HCT116 (cell line): ENCODE measurements around the gene MRPL39. TPM values are rescaled to one million over a fixed set of nuclear protein-coding genes. Genes with fewer than 3 reads are reported as not detected.

Experiments
- ATAC-seq: fragments of 200-7000 bp; cut with Tn5 transposase; 2 replicates; pipeline ENCODE4 v1.9.1; 2020; ENCODE audit warnings: mild to moderate bottlenecking, moderate library complexity
- BruUV-seq: library from RNA; stranded (reverse); fragments of 400-500 nt; replicated peaks from 2 replicates; lab custom pipeline; 2021; lab: Mats Ljungman, UMichigan
- CTCF ChIA-PET: fragments of 300-600 bp; sonication (Branson Sonifier 250); formaldehyde crosslinking; loops from one replicate; lab custom pipeline; 2021; ENCODE audit warnings: antibody characterized with exemption; lab: Charles Lee
- POLR2A ChIA-PET: fragments of 300-600, 350-600 bp; sonication (Branson Sonifier 250); formaldehyde crosslinking; loops from one replicate; lab custom pipeline; 2021; ENCODE audit warnings: antibody characterized with exemption; lab: Charles Lee
- RAD21 ChIA-PET, 2 experiments: fragments of 300-600 bp; sonication (Branson Sonifier 250); formaldehyde crosslinking; loops; one replicate each; lab custom pipeline; 2023; ENCODE audit warnings: low total read pairs in 2 of 2; ENCODE audit not compliant: uncharacterized antibody in 2 of 2, unreplicated experiment in 2 of 2, low non-redundant PET in 1 of 2; lab: Charles Lee
- DNase-seq: peaks from one replicate; pipeline ENCODE4 v3.0.0-alpha.2; 2010; ENCODE audit warnings: low read depth, low spot score
- H2AFZ ChIP-seq: fragments of 200-600 bp; shearing (Covaris generic), sonication (generic); 2 replicates; pipeline ENCODE4 v1.6.1; 2017; ENCODE audit warnings: low read depth, mixed run types, mixed read lengths, antibody characterized with exemption, low read length; ENCODE audit not compliant: poor library complexity, severe bottlenecking
- H3K27ac ChIP-seq: 2 replicates; pipeline ENCODE4 v1.5.1; 2012; ENCODE audit warnings: low read depth, low read length
- H3K27me3 ChIP-seq: fragments of 200-600 bp; sonication (generic); 2 replicates; pipeline ENCODE4 v1.6.1; 2016; ENCODE audit warnings: mixed run types, low read length, mixed read lengths; ENCODE audit not compliant: insufficient read depth
- H3K36me3 ChIP-seq, 2 experiments: fragments of 200-500 bp in 1 of 2; fragments of 200-600 bp in 1 of 2; sonication (Bioruptor generic) in 1 of 2; sonication (generic) in 1 of 2; 2 replicates each; pipeline versions ENCODE4 v1.5.1 to v1.6.1; 2014 to 2016; ENCODE audit warnings: low read length in 2 of 2, inconsistent platforms in 1 of 2, mixed read lengths in 1 of 2, mixed run types in 1 of 2; ENCODE audit not compliant: insufficient read depth in 2 of 2, control insufficient read depth in 1 of 2
- H3K4me1 ChIP-seq, 2 experiments: fragments of 200-600 bp in 1 of 2; sonication (generic) in 1 of 2; 2 replicates each; pipeline versions ENCODE4 v1.5.1 to v1.6.1; 2012 to 2017; ENCODE audit warnings: low read length in 2 of 2, inconsistent platforms in 1 of 2, mild to moderate bottlenecking in 1 of 2, mixed read lengths in 1 of 2, mixed run types in 1 of 2, moderate library complexity in 1 of 2; ENCODE audit not compliant: insufficient read depth in 2 of 2, control insufficient read depth in 1 of 2
- H3K4me2 ChIP-seq: fragments of 200-600 bp; sonication (generic); 2 replicates; pipeline ENCODE4 v1.6.1; 2017; ENCODE audit warnings: mixed run types, low read length, mixed read lengths
- H3K4me3 ChIP-seq, 2 experiments: fragments of 200-600 bp in 1 of 2; sonication (generic) in 1 of 2; replicated peaks in 1 of 2; 2 replicates each; pipeline ENCODE4 v1.5.1; 2011 to 2016; ENCODE audit warnings: low read length in 2 of 2, control low read depth in 1 of 2, low read depth in 1 of 2, mild to moderate bottlenecking in 1 of 2, mixed read lengths in 1 of 2, mixed run types in 1 of 2
- H3K79me2 ChIP-seq: fragments of 200-600 bp; sonication (generic); 2 replicates; pipeline ENCODE4 v1.6.1; 2017; ENCODE audit warnings: mild to moderate bottlenecking, mixed run types, low read length, moderate library complexity, mixed read lengths; ENCODE audit not compliant: insufficient read depth
- H3K9ac ChIP-seq: fragments of 200-600 bp; sonication (generic); 2 replicates; pipeline ENCODE4 v1.6.1; 2016; ENCODE audit warnings: low read length, mixed read lengths
- H3K9me2 ChIP-seq: fragments of 200-600 bp; sonication (generic), shearing (Covaris generic); 2 replicates; pipeline ENCODE4 v1.6.1; 2017; ENCODE audit warnings: mixed run types, mild to moderate bottlenecking, moderate library complexity; ENCODE audit not compliant: insufficient read depth
- H3K9me3 ChIP-seq, 2 experiments: fragments of 200-500 bp in 1 of 2; fragments of 200-600 bp in 1 of 2; sonication (Bioruptor generic) in 1 of 2; sonication (generic) in 1 of 2; 2 replicates each; pipeline ENCODE4 v1.6.1; 2014 to 2017; ENCODE audit warnings: low read length in 2 of 2, mixed read lengths in 2 of 2, inconsistent platforms in 1 of 2, low read depth in 1 of 2, mild to moderate bottlenecking in 1 of 2, mixed run types in 1 of 2, moderate library complexity in 1 of 2; ENCODE audit not compliant: control insufficient read depth in 1 of 2, insufficient read depth in 1 of 2
- H4K20me1 ChIP-seq: fragments of 200-600 bp; sonication (generic), shearing (Covaris generic); 2 replicates; pipeline ENCODE4 v1.6.1; 2017; ENCODE audit warnings: mixed run types, mild to moderate bottlenecking, moderate library complexity; ENCODE audit not compliant: insufficient read depth
- EZH2phosphoT487 ChIP-seq: fragments of 200-600 bp; IDR thresholded peaks from 2 replicates; pipeline ENCODE4 v1.6.1; 2018; ENCODE audit warnings: antibody characterized with exemption, borderline replicate concordance
- FOSL1 ChIP-seq: IDR thresholded peaks from 2 replicates; pipeline ENCODE4 v1.6.1; 2012; ENCODE audit warnings: low read depth
- RAD21 ChIP-seq: IDR thresholded peaks from 2 replicates; pipeline ENCODE4 v1.6.1; 2012; ENCODE audit warnings: low read depth, mild to moderate bottlenecking
- SIN3A ChIP-seq: IDR thresholded peaks from 2 replicates; pipeline ENCODE4 v1.6.1; 2012; ENCODE audit warnings: low read depth
- YY1 ChIP-seq: IDR thresholded peaks from 2 replicates; pipeline ENCODE4 v1.6.1; 2011; ENCODE audit warnings: low read length, low read depth, moderate library complexity, mild to moderate bottlenecking; ENCODE audit not compliant: insufficient replicate concordance; ENCODE audit errors: extremely low read depth
- ZNF274 ChIP-seq: fragments of 200-500 bp; sonication (Bioruptor generic); IDR thresholded peaks from 2 replicates; pipeline ENCODE4 v1.6.1; 2014; ENCODE audit warnings: mild to moderate bottlenecking, low read depth, low read length, inconsistent platforms
- intact Hi-C: fragments of 100-400 bp; cut with micrococcal nuclease; formaldehyde crosslinking; loops from 2 replicates; pipeline ENCODE4 v1.10.0; 2022
- total RNA-seq: library from RNA; stranded (reverse); gene quantifications from one replicate; pipeline ENCODE4 v1.2.1, GENCODE V29; 2021; ENCODE audit not compliant: unreplicated experiment

Gene MRPL39
- total RNA-seq, 1 experiment from 2014 or later, result 41.1 TPM

DNA sequence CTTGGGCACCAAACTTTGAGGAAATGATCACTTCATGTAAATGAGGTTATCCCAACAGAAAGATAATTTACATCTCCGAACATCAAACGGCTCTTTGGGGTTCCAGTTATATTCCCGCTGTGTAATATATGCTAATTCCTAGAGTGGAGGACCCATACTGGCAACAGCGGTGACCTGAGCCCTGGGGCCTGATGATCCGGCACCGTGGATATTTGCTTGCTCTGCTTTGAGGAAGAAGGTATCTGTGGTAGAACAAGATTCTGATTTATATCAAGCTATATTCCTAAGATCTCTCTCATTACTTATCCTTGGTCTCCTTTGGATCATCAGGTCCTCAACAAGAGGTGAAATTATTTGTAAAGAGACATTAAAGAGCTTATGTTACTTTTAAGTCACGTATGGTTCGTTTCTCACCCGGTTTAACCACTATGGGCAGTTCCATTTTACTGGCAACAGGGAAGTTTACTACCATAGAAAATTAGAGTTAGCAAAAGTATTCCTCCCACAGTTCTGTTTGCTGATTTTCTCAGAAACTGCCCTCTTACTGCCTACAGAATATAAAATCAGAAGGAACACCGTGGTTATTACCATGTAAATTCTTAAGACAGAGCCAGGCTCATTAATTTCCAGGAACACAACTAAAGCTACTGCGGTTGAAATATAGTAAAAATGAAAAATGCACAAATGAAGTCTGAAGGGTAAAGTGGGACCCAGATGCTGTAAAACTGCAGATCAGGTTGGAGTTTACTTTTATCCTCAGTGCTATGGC is 56.7 kb downstream of the MRPL39 start:
- H3K4me2 ChIP-seq, result no peak overlapping the region
- no peaks in the 10 kb centered on the region for H3K9me3 ChIP-seq
- intact Hi-C loops, result no loop called here
- ChIA-PET CTCF (no interaction called here), RAD21 (no interaction called here), POLR2A (no interaction called here)
- ATAC-seq, result no peak
- TF ChIP-seq SIN3A (no peak), EZH2phosphoT487 (no peak), ZNF274 (no peak)
- no peaks in the 10 kb centered on the region for H3K36me3 ChIP-seq
- H3K27ac ChIP-seq, result no peak overlapping the region
- no peak for DNase-seq
- no peaks in the 10 kb centered on the region for H3K9me2 ChIP-seq
- H2AFZ ChIP-seq, result no peak overlapping the region
- H3K79me2 ChIP-seq, result no peaks in the 10 kb centered on the region
- H3K4me3 ChIP-seq, result no peak overlapping the region
- H3K4me1 ChIP-seq, result no peaks in the 10 kb centered on the region
- no peak overlapping the region for H3K9ac ChIP-seq
- no peaks in the 10 kb centered on the region for H4K20me1 ChIP-seq
- no peaks in the 10 kb centered on the region for H3K27me3 ChIP-seq
- no TSS peak for BruUV-seq

DNA sequence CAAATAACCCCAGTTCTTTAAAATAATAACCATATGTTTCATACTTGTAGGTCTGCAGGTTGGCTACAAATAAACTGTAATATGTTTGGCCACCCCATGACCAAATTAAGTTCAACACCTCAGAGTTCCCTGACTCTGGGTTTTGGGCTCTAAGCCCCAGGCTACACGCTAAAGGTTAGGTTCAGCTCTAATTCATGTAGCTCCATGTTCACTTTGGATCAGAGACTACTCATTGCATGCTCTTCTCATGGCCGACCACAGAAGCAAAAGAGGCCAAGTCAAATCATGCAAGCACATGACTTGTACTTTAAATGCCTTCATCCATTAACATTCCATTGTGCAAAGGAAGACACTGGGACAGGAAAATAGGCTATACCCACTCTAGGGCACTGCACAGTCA is 66.2 kb downstream of the MRPL39 start:
- Histone ChIP-seq H3K79me2 (no peaks in the 10 kb centered on the region), H3K4me1 (no peaks in the 10 kb centered on the region), H3K36me3 (no peaks in the 10 kb centered on the region), H3K9me3 (no peaks in the 10 kb centered on the region; a peak in 2 of 4 replicates), H3K27ac (no peak overlapping the region), H3K4me2 (no peak overlapping the region), H3K27me3 (no peaks in the 10 kb centered on the region), H2AFZ (no peak overlapping the region), H4K20me1 (no peaks in the 10 kb centered on the region), H3K9ac (no peak overlapping the region), H3K4me3 (no peak overlapping the region), H3K9me2 (no peaks in the 10 kb centered on the region)
- CTCF ChIA-PET, result no interaction called here
- TF ChIP-seq FOSL1, result no peak
- no peak for TF ChIP-seq EZH2phosphoT487
- no peak for TF ChIP-seq YY1
- TF ChIP-seq RAD21, result no peak
- ATAC-seq, result no peak
- DNase-seq, result no peak
- POLR2A ChIA-PET, result no interaction called here
- intact Hi-C loops, result no loop called here
- RAD21 ChIA-PET, result no interaction called here
- BruUV-seq, result no TSS peak
